Heart left ventricle (tissue), 16 donors: ENCODE data around the gene SCN1B. TPM values are rescaled to one million over a fixed set of nuclear protein-coding genes. Genes with fewer than 3 reads are reported as not detected.
"Not testable (repeated sequence)": the region's sequence is repeated elsewhere in the genome, so short reads cannot be mapped to it uniquely, and the experiment has no call there.

Source experiments
- ATAC-seq, 4 donors: fragments of 200-7000 bp; cut with Tn5 transposase; one replicate each; pipeline ENCODE4 v1.9.1; 2020 to 2022; ENCODE audit warnings: moderate library complexity in 4 of 4, mild to moderate bottlenecking in 3 of 4, moderate number of reproducible peaks in 1 of 4
- DNase-seq, 5 donors: peaks; one replicate each; pipeline ENCODE4 v3.0.0-alpha.2; 2020
- H3K27ac ChIP-seq, 12 donors: fragments of 200-600 bp; sonication (generic) in 4 of 12; one replicate each; pipeline versions ENCODE4 v1.5.0 to v1.8.0; 2016 to 2022; ENCODE audit warnings: mild to moderate bottlenecking in 2 of 12
- H3K27me3 ChIP-seq, 9 donors: fragments of 200-600 bp; sonication (generic) in 2 of 9; one replicate each; pipeline versions ENCODE4 v1.5.1 to v1.8.0; 2016 to 2022; ENCODE audit warnings: mild to moderate bottlenecking in 3 of 9
- H3K36me3 ChIP-seq, 9 donors: fragments of 200-600 bp; sonication (generic) in 2 of 9; one replicate each; pipeline versions ENCODE4 v1.5.0 to v1.8.0; 2018 to 2022; ENCODE audit warnings: mild to moderate bottlenecking in 2 of 9
- H3K4me1 ChIP-seq, 12 donors: fragments of 200-600 bp; sonication (generic) in 4 of 12; one replicate each; pipeline versions ENCODE4 v1.5.0 to v1.8.0; 2016 to 2022; ENCODE audit warnings: mild to moderate bottlenecking in 3 of 12
- H3K4me3 ChIP-seq, 12 donors: fragments of 200-600 bp; sonication (generic) in 4 of 12; one replicate each; pipeline versions ENCODE4 v1.5.0 to v1.8.0; 2017 to 2022; ENCODE audit warnings: mild to moderate bottlenecking in 9 of 12, moderate library complexity in 4 of 12
- H3K9me3 ChIP-seq, 12 donors: fragments of 200-600 bp; sonication (generic) in 4 of 12; one replicate each; pipeline versions ENCODE4 v1.5.0 to v1.8.0; 2016 to 2022; ENCODE audit warnings: mild to moderate bottlenecking in 1 of 12
- POLR2A ChIP-seq, 2 donors: fragments of 450-650 bp; IDR thresholded peaks; one replicate each; pipeline ENCODE4 v1.6.1; 2017; ENCODE audit warnings: antibody characterized with exemption in 2 of 2, mild to moderate bottlenecking in 2 of 2, moderate library complexity in 2 of 2
- WGBS, 4 donors: extraction: QIAGEN DNeasy Blood & Tissue Kit in 2 of 4; methylation state at CpG; one replicate each; pipeline versions ENCODE4 v1.1.5 to v1.1.7; 2013 to 2018; 5-methylcytosine and 5-hydroxymethylcytosine counted together
- intact Hi-C, 10 donors: fragments of 100-400 bp; cut with DNase I; formaldehyde crosslinking; loops; one replicate each; pipeline versions ENCODE4 v1.11.1 to v1.14.2; 2022
- polyA plus RNA-seq, 2 donors: library from polyadenylated mRNA; stranded (reverse); fragments of 200-250 nt; gene quantifications; one replicate each; pipeline ENCODE4 v1.2.3, GENCODE V29; 2013
- total RNA-seq, 9 donors: library from RNA; depleted of rRNA in 2 of 9; stranded (reverse); fragments of >200 nt in 2 of 9; fragmentation: NEBNext Ultra II Directional in 3 of 9; extraction: Animal tissue kit (Norgen Biotek cat#: 25700) in 3 of 9; gene quantifications; one replicate each; pipeline versions ENCODE4 v1.1.0 to v1.2.4, GENCODE V29; 2016 to 2023
- TF ChIP-seq, protein P1 (sequence below), 12 donors: fragments of 200-600 bp; sonication (generic) in 4 of 12; IDR thresholded peaks; one replicate each; pipeline versions ENCODE4 v1.5.0 to v1.8.0; 2018 to 2022; ENCODE audit warnings: antibody characterized with exemption in 12 of 12, mild to moderate bottlenecking in 5 of 12
- donor health status: ischemic (EF 13 %, LVEDD 7.1; RV severe dilation, severe dysfunction).
- donor health status: healthy with polysubstance abuse.
- donor health status: DM: no; HTN: yes; CAD: no.
- donor health status: DM: no; HTN: no; CAD: no.
- donor health status: ischemic (EF 25% LVEDD 6.9; RV normal size, moderate dysfunction).
- donor health status: ischemic (EF 25% LVEDD 5.7; RV mildly dilated, moderate dysfunction).
- donor health status: healthy.
- donor health status: DM: yes; HTN: yes; CAD: no.
- donor health status: ischemic (EF 35%, LVEDD 5.7; RV mildly dilated, moderate dysfunction).
- donor health status: nonischemic (EF 11% LVEDD 7.7; RV severe dilation, severe dysfunction).
- donor health status: DM: yes; HTN: yes; CAD: no.
- donor health status: PGD.
- donor health status: ischemic (EF 29% LVEDD 5.4; RV normal size, mild dysfunction).
- donor health status: nonischemic (EF 23%, LVEDD 6.1; RV moderate dilation, normal function).

Gene SCN1B
- total and polyA plus RNA-seq, 11 donors = 19.7 to 68.3 (median 32.4) TPM

DNA sequence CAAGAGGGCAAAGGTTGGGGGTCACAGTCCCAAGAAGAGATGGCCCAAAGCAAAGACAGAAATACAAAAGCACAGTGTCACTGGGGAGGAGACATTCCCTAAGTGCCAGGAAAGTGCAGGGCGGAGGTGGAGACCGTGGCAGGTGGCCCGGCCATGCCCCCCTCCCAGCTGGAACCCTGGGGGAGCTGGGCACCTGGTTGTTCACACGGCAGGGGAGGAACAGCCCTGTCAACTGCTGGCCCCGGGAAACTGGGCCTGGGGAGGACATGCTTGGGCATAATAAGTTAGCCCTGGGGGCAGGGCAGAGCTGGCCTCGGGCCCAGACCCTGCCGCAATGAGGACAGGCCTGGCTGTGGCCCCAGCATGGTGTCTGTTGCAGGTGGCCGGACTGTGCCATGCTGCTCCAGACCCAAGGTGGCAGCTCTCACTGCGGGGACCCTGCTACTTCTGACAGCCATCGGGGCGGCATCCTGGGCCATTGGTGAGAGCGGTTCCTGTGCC lies 18.7 kb downstream of the SCN1B start:
- peak; percentile 67 to 81 (median 74) for DNase-seq
- no peak for TF ChIP-seq POLR2A (IDR thresholded peaks at IDR 0.05)

GRCh38 chr19:35049456-35049855 lies 19.2 kb downstream of the SCN1B start:
- 60 to 73% (median 70%) methylated on average over 5 of the region's 5 CpGs for WGBS, 4 donors
- DNase-seq (no peak), ATAC-seq (no peak)
- peak overlapping the region in 7 of 12 donors; percentile 22 to 71 (median 59) for H3K27ac ChIP-seq
- TF ChIP-seq, protein P1, sequence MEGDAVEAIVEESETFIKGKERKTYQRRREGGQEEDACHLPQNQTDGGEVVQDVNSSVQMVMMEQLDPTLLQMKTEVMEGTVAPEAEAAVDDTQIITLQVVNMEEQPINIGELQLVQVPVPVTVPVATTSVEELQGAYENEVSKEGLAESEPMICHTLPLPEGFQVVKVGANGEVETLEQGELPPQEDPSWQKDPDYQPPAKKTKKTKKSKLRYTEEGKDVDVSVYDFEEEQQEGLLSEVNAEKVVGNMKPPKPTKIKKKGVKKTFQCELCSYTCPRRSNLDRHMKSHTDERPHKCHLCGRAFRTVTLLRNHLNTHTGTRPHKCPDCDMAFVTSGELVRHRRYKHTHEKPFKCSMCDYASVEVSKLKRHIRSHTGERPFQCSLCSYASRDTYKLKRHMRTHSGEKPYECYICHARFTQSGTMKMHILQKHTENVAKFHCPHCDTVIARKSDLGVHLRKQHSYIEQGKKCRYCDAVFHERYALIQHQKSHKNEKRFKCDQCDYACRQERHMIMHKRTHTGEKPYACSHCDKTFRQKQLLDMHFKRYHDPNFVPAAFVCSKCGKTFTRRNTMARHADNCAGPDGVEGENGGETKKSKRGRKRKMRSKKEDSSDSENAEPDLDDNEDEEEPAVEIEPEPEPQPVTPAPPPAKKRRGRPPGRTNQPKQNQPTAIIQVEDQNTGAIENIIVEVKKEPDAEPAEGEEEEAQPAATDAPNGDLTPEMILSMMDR (IDR thresholded peaks at IDR 0.05) = no peak
- TF ChIP-seq POLR2A (IDR thresholded peaks at IDR 0.05) = no peak
- no peaks in the 10 kb centered on the region for H3K9me3 ChIP-seq
- H3K27me3 ChIP-seq = no peaks in the 10 kb centered on the region
- H3K36me3 ChIP-seq = no peaks in the 10 kb centered on the region
- intact Hi-C loops = loop anchor here in 4 of 10 donors (5.0 to 10.0 kb wide), 4 partner anchors 43 to 215 kb away; partner anchors contain the start of genes FXYD1 (in 2 of the 4), LGI4 (in 2 of the 4) and USF2 (in 1 of the 4)
- H3K4me3 ChIP-seq = no peak overlapping the region
- peaks cover 0 to 17% (median 6%) of the 10 kb centered on the region in 12 donors for H3K4me1 ChIP-seq

More for the DNA sequence above, 18.7 kb downstream of the SCN1B start:
- intact Hi-C loops = loop anchor here in 4 of 10 donors (5.0 to 10.0 kb wide), 4 partner anchors 43 to 216 kb away; partner anchors contain the start of genes FXYD1 (in 2 of the 4), LGI4 (in 2 of the 4) and USF2 (in 1 of the 4)
- ATAC-seq = peak; percentile 86 to 93 (median 88)
- Histone ChIP-seq H3K27ac (peak overlapping the region in 10 of 12 donors; percentile 20 to 71 (median 46)), H3K4me1 (peaks cover 0 to 19% (median 6%) of the 10 kb centered on the region in 12 donors), H3K36me3 (no peaks in the 10 kb centered on the region), H3K27me3 (no peaks in the 10 kb centered on the region), H3K4me3 (no peak overlapping the region), H3K9me3 (no peaks in the 10 kb centered on the region)
- WGBS, 4 donors = 30 to 67% (median 39%) methylated on average over 6 to 12 of the region's 12 CpGs

DNA sequence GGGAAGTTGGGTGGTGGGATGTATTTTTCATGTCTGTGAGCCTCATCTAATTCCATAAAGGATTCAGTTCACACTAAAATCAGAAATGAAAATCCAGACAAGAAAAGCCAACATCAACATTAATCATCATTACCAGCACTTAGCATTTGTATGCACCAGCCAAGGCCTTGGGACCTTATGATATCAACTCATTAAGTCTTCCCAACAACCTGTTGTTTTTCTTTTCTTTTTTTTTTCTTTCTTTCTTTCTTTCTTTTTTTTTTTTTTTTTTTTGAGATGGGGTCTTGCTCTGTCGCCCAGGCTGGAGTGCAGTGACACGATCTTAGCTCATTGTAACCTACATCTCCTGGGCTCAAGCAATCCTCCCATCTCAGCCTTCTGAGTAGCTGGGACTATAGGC lies 20.4 kb downstream of the SCN1B start:
- H3K9me3 ChIP-seq, H3K4me3 ChIP-seq, H3K27me3 ChIP-seq, H3K36me3 ChIP-seq, ATAC-seq, H3K27ac ChIP-seq, intact Hi-C loops, DNase-seq: not testable (repeated sequence)
- H3K4me1 ChIP-seq = peaks cover 0 to 17% (median 6%) of the 10 kb centered on the region in 12 donors
- 93 to 100% (median 98%) methylated on average over 2 of the region's 2 CpGs for WGBS, 4 donors

DNA sequence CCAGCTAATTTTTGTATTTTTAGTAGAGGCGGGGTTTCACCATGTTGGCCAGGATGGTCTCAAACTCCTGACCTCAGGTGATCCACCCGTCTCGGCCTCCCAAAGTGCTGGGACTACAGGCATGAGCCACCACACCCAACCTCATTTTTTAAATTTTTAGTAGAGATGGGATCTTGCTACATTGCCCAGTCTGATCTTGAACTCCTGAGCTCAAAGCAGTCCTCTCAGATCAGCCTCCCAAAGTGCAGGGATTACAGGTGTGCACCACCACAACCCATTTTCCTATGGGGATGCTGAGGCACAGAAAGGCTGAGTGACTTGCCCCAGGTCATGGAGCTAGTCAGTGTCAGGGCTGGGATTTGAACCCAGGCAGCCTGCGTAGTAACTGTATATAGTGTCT lies 21.0 kb downstream of the SCN1B start:
- H3K4me3 ChIP-seq, H3K27me3 ChIP-seq, H3K27ac ChIP-seq, H3K36me3 ChIP-seq, intact Hi-C loops, H3K9me3 ChIP-seq, ATAC-seq, DNase-seq: not testable (repeated sequence)
- H3K4me1 ChIP-seq = peaks cover 0 to 17% (median 6%) of the 10 kb centered on the region in 12 donors
- 92 to 100% (median 95%) methylated on average over 4 of the region's 4 CpGs for WGBS, 4 donors

DNA sequence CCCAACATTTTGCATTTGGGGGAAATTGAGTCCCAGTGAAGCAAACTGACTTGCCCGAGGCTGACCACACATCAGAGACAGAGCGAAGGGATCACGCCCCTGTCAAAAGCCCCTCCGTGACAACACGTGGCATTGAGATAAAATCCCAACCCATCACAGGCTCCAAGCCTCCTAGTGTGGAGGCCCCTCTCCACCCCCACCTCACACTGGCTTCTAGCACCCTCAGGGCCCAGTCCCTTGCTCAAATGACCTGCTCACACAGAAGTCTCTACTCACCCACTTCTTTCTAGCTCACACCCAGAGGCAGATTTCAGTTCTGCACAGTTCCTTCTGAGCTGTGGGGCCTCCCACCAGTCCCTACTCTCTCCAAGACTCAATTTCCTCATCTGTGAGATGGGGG lies 21.5 kb downstream of the SCN1B start:
- Histone ChIP-seq H3K27ac (no peak overlapping the region), H3K9me3 (no peaks in the 10 kb centered on the region), H3K4me1 (peaks cover 0 to 17% (median 6%) of the 10 kb centered on the region in 12 donors), H3K27me3 (peaks cover 0 to 7% (median 0%) of the 10 kb centered on the region in 9 donors), H3K36me3 (no peaks in the 10 kb centered on the region), H3K4me3 (no peak overlapping the region)
- 79 to 92% (median 84%) methylated on average over 5 of the region's 5 CpGs for WGBS, 4 donors
- DNase-seq = no peak
- TF ChIP-seq, protein P1 (IDR thresholded peaks at IDR 0.05) = no peak
- TF ChIP-seq POLR2A (IDR thresholded peaks at IDR 0.05) = no peak
- intact Hi-C loops = no loop called here
- ATAC-seq = no peak
